HG02884 (cell line): ENCODE results near the gene IFNGR2.
"Not testable (repeated sequence)": the region's sequence is repeated elsewhere in the genome, so short reads cannot be mapped to it uniquely, and the experiment has no call there.

Experiments used
- ATAC-seq: cut with Tn5 transposase; IDR thresholded peaks from one replicate; pipeline ENCODE4 v1.9.1; 2021; ENCODE audit warnings: mild to moderate bottlenecking, moderate library complexity; ENCODE audit not compliant: unreplicated experiment

The IFNGR2 gene

DNA sequence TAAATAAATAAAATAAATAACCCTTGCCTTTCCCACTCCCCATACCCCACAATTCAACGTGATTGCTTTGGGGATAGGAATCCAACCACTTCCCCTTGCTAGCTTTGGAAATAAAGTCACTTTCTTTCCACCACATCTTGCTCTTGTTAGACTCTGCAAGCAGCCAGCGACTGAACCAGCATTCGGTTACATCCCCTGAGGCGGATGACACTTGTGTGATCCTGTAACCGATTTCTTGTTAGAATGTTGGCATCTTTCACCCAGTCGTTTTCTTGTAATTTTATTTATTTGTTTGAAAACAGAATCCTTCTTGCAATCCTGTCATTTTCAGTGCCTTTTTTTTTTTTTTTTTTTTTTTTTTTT is 1.6 kb upstream of the IFNGR2 start:
- no peak for ATAC-seq

DNA sequence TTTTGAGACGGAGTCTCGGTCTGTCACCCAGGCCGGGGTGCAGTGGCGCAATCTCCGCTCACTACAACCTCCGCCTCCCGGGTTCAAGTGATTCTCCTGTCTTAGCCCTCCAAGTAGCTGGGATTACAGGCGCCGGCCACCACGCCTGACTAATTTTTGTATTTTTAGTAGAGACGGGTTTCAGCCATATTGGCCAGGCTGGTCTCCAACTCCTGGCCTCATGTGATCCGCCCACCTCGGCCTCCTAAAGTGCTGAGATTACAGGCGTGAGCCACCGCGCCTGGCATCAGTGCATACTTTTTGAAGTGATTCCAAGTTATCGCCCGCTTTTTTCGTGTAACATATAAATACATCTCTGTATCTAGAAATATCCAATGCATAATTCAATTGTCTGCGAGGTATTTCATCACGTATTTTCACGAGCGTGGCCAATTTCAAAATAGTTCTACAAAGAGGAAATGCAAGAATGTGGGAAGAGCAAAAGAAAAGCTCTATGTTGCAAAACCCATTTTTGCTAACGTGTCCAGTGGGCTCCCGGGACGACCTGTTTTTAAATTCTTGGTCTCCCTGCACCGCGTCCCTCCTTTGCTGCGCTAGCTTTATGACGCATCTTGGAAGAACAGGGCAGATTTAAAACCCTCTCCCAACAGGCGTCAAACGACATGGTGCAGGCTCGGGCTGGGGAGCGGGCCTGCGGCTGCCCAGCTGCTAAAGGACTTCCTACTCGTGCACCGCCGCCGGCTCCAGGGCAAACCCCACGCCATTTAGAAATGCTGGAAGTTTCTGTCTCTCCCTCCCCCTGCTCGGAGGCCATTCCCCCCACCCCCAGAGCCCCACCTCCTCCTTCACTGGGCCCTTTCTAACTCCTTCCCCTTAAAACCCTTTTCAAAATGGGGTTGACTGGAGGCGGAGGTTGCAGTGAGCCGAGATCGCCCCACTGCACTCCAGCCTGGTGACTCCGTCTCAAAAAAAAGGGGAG is 923 bp upstream of the IFNGR2 start:
- no peak for ATAC-seq

DNA sequence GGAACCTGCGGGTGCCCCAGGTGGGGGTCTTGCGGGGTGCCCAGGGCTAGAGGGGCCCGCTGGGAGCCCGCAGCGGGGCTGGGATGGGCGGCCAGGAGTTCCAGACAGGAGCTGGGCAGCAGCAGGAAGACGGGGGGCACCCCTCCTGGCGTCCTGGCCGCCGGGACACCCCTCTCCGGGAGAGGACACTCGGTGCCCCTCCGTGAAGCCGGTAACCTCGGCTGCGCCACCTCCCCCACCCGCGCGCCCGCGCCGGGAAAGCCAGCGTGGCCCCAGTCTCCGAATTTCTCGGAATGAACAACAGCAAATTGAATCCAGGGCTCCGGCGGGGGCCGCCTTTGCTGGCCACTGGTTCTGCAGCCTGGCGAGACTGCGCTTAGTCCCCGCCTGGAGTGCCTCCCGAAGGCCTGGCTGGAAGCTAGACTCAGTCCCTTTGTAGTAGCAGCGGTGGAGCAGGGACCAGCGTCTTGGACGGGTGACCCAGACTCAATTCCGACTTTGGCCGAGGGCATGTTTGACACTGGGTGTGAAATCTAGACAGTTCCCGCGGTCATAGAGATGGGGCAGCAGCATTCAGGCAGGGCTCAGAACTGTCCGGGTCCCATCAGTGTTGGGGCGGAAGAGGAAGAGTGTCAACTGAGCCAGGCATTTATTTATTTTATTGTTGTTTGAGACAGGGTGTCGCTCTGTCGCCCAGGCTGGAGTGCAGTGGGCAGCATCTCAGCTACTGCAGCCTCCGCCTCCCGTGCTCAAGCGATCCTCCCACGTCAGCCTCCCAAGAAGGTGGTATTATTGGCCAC is 773 bp downstream of the IFNGR2 start:
- peak; percentile 21 for ATAC-seq

DNA sequence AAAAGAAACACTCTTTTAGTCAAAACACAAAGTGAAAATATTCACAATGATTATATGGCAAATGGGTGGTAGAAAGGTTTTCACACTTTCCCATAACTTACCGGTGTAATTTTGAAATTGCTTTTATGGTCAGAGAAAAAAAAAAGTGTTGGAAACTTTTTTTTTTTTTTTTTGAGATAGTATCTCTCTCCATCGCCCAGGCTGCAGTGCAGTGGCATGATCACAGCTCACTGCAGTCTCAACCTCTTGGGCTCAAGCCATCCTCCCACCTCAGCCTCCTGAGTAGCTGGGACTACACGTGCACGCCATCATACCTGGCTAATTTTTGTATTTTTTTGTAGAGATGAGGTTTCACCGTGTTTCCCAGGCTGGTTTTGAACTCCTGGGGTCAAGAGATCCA is 3.3 kb downstream of the IFNGR2 start:
- no peak for ATAC-seq

DNA sequence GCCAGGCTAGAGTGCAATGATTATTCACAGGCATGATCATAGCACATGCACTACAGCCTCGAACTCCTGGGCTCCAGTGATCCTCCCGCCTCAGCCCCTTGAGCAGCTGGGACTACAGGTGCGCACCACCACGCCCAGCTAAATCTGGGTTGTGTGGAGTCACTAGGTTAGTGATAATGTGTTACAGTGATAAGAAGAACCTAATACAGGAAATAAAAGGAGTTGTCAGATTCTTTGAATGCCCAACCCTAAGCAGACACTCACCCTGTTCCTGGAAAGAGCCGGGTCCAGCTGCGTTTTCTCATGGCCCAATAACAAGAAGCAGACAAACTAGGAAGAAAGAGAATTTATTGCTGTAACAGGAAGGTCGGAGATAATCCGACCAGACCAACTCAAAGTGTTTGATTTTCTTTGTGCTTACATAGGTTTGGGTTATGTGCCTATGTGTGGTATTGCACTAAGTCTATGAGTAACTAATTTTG is 8.8 kb downstream of the IFNGR2 start:
- no peak for ATAC-seq

DNA sequence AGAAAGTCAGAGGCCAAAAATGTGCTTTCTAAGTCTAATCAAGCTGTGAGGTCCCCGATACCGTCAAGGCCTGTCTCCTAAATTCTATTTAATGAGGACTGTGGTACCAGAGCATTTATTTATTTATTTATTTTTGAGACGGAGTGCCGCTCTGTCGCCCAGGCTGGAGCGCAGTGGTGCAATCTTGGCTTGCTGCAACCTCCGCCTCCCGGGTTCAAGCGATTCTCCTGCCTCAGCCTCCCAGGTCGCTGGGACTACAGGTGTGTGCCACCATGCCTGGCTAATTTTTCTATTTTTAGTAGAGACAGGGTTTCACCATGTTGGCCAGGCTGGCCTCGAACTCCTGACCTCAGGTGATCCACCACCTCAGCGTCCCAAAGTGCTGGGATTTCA is 9.2 kb downstream of the IFNGR2 start:
- not testable (repeated sequence) for ATAC-seq

DNA sequence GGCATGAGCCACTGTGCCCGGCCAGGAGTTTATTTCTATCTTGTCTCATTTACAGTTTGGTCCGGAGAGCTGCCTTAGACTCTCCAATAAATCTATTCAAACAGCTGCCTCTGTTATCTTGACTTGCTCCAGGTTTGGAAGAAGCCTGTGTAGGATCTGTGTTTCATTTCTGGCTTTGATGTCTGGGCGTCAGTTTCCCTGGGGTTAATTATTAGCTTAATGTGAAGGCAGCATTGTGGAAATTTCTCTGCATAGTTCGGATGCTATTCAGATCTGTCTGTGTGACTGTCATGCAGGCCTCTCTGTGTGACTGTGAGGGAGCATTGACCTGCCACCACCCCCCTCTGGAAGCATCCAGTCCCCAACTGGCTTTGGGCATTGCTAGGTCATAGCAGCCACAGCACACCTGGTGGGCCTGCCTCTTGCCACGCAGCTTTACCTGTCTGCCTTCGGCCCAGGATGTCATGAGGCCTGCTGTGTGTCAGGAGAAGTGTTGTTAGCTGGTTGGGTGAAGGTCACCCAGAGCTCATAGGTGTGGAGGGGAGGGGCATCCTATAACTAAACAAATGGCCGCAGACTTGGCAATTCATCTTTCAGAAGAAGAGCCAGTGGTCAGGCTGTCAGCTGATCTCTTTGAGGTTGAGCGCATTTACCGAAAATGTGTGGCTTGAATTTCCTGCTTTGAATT is 9.8 kb downstream of the IFNGR2 start:
- no peak for ATAC-seq

DNA sequence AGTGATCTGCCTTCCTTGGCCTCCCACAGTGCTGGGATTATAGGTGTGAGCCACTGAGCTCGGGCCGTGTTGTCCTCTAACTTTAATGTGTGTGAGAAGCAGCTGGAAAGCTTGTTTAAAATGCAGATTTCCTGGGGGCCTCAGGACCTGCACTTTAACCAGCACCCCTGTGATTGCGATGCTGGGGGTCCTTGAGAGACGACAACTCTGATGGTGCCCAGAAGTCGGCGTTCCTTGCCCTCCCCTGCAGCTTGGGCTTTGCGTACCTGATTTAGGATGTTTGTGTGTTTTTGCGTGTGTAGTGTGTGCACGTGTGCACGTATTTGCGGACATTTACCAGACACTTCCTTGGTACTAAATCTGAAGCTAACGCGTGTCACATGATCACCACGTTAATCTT is 10.9 kb downstream of the IFNGR2 start:
- no peak for ATAC-seq

DNA sequence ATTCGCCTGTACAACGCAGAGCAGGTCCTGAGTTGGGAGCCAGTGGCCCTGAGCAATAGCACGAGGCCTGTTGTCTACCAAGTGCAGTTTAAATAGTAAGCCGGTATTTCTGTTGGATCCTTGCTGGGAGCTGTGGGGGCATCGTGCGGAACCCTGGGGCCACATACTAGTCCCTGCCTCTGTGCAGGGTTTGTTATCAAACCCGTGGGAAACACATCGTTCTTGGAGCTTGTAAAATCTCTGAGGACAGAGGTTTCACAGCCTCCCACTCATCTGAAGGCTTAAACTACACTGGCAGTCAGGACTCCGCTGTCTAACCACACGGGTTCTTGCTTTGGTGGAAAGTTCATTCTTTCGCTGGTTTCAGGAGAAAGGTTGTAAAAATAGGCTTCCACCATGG is 11.7 kb downstream of the IFNGR2 start:
- no peak for ATAC-seq

DNA sequence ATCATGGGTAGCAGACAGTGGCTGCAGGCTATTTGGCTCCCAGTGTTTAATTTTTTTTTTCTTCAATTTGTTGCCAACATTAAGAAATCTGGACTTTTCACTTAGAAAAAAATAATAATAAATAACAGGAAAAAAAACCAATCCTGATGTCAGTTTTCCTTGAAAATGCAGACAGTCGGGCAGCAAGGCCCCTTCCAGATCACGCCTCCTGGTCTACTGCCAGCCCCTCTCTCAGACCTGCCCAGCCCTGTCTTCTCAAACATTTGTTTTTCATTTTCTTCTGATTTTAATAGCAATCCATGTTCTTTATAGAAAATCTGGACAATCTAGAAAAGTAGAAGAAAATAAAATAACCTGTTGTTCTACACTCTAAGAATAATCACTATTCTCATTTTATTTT is 15.5 kb downstream of the IFNGR2 start:
- ATAC-seq = no peak

DNA sequence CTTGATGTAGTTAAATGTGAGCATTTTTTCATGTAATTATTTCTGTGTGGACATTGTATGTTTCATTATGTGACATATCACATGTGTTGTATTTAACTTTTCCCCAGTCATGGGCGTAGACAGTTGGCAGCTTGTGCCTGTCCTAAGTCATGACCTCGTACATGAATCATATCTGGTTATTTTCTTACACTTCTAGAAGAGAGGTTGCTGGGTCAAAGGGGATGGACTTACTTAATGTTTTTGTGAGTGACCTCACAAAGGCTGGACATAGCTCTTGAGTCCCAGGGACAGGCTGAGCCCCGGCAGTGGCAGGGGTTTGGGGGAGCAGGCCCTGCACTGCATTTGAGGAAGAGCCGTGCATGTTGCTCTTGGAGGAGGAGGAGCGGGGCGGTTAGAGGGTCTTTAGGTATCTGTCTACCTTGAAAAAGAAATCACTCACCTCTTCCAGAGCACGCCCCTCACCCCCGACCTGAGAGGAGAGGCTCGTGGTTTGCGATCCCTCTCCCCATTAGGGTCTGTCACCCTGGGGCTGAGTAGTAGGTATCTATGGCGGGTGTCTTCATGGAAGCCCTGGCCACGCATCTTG is 16.4 kb downstream of the IFNGR2 start:
- ATAC-seq = no peak

DNA sequence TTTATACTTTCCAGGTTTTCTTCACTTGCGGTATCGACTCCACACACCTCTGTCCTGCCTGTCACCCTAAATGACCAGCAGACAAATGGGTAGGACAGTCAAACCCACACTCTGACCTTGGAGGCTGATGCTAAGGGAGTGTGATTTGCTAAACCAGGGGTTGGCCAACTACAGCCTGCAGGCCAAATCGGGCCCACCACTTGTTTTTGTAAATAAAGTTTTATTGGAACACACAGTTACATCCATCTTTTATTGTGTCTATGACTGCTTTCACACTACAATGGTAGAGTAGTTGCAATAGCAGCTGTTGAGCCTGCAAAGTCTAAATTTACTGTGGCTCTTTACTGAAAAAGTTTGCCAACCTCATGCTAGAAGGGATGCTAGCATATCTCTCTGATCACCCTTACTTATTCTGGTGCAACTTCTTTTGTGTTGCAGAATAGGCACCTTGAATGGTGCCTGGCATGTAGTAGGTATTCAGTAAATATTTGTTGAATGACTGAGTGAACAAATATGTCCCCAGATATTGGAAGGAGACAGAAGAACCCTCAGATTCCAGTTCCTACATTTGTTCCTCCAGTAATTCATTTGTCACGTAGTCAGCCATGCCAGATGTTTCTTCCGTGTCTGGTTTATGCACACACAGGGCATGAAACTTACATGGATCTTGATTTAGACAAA is 18.6 kb downstream of the IFNGR2 start:
- ATAC-seq = no peak

DNA sequence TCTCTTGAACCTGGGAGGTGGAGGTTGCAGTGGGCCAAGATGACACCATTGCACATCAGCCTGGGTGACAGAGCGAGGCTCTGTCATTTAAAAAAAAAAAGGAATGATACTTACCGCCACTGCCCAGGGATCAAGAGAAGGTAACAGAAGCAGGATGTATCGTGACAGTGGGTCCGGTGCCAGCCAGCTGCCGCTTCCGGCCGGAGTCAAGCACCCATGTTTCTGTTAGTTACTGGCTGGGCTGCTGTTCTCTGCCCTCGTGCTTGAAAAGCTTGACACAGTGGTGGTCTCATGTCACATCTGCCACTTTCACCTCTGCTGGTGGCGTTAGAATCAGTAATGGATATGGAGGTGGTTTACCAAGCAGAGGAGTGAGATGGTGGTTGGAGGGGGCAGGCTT is 21.0 kb downstream of the IFNGR2 start:
- no peak for ATAC-seq

DNA sequence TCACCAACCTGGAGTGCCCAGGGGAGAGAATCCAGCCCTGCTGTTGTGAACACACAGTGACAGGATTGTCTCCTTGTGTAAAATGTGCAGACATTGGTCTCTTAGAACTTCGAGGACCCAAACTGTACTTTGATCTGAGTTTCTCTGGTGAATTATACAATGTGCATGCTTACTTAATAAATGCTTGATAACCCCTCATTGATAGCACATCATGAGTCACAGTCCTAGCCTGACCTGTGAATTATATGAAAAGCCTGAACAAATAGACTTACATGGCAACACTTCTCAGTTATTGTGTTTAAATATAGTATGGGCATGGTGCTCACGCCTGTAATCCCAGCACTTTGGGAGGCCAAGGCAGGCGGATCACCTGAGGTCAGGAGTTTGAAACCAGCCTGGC is 22.6 kb downstream of the IFNGR2 start:
- ATAC-seq = no peak

DNA sequence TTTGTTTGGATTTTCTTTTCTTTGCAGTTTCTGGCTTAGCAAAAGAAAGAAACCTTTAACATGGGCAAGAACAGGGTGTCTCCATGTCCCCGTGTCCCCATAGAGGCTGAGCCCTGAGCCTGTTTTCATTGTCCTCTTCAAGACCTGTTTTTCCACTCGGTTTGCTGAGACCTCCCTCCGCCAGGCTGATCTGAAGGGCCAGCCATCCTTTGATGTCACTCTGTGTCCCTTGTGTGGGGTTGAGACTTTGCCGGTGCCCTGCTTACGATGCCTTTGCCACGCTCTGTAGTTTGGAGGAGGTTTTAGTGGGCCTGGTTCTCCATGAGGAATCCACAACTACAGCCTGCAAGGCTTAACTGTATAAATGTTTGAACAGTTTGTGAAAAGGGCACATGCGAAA is 23.8 kb downstream of the IFNGR2 start:
- no peak for ATAC-seq

DNA sequence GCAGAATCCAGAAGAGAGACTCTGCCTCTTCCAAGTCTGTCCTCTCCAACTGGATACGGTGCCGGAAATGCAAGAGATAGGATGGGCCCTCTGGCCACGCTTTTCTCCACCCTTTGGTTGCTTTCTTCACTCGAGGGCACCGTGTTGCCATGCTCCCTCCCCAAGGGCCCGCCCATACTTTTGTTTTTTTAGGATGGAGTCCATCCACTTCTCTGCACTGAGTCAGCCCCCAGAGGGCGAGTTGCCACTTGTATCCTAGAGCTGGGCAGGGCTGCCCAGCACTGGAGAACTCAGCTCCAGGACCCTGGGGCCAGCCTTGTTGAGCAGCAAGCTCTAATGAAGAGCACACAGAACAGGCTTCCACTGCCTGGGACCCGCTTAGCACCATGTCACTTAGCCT is 25.5 kb downstream of the IFNGR2 start:
- no peak for ATAC-seq

DNA sequence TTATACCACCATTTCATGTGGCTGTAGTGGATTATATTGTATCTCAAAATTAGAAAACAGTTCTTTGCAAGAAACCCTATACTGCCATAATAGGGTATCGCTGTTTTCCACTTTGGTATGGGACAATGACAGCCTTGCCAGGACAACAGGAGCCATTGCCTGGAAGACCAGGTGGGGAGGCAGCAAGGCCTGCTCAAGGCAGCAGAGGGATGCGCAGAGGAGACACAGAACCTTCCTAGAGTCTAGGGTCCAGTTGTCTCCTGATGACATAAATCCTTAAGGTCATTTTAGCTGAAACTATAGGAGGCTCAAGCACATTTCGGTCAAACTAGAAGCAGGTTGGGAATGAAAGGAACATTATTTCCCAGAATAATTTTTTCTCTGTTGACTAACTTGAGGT is 27.6 kb downstream of the IFNGR2 start:
- ATAC-seq = no peak

DNA sequence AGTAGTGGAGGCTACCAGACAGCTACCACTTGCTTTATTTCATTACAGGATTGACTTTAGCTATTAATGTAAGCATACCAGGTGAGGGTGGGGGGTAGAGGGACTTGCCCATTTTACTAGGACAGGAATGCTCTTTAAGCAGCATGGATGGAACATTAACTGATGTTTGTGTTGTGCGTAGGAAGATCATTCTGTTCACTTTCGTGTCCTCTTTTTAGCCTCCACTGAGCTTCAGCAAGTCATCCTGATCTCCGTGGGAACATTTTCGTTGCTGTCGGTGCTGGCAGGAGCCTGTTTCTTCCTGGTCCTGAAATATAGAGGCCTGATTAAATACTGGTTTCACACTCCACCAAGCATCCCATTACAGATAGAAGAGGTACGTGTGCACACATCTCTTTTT is 29.3 kb downstream of the IFNGR2 start:
- ATAC-seq = no peak

DNA sequence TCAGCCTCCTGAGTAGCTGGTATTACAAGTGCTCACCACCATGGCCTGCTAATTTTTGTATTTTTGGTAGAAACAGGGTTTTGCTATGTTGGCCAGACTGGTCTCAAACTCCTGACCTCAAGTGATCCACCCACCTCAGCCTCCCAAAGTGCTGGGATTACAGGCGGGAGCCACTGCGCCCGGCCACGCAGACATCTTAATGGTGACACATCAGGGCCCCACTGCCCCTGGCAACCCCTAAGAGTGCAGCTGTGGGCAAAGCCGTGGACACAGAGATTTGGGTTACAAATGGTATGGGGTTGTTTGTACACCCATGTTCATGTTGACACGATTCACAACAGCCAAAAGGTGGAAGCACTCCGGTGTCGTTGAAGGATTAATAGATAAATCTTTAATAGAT is 29.8 kb downstream of the IFNGR2 start:
- no peak for ATAC-seq

DNA sequence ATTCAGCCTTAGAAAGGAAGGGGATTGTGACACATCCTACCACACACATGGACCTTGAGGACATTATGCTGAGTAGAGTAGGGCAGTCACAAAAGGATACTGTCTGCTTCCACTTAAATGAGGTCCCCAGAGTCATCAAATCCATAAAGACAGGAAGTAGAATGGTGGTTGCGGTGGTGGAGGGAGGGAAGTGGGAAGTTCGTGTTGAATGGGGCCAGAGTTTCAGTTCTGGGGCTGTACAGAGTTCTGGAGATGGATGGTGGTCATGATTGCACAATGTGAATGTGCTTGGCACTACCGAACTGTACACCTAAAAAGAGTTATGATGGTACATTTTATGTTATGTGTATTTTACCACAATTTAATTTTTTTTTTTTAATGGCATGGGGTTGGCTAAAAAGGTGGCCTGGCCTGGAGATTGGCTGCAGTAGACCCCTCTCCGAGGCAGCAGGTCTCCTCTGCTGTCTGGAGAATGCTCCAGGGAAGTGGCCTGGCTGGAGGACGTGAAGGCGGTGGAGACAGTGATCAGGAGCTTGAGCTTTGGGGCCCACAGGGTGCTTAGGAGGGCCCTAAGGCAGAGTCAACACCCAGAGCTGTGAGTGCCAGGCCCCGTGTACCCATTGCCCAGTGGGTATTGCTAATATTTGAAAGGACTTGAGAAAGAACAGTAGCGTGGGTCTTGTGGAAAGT is 30.4 kb downstream of the IFNGR2 start:
- ATAC-seq = no peak
